HG03045 (cell line): ENCODE data around the gene NPM1.

Experiments used
- ATAC-seq: cut with Tn5 transposase; IDR thresholded peaks from one replicate; pipeline ENCODE4 v1.9.1; 2021; ENCODE audit warnings: mild to moderate bottlenecking, moderate library complexity; ENCODE audit not compliant: unreplicated experiment

The NPM1 gene

GRCh38 chr5:171426680-171427079 is 39.0 kb downstream of the NPM1 start:
- no peak for ATAC-seq

GRCh38 chr5:171427318-171428167 is 39.9 kb downstream of the NPM1 start:
- no peak for ATAC-seq

- no peak for ATAC-seq
Measured at GRCh38 chr5:171428168-171428696, 40.6 kb downstream of the NPM1 start.

- no peak for ATAC-seq
Measured at GRCh38 chr5:171428809-171429542, 41.3 kb downstream of the NPM1 start.

GRCh38 chr5:171429543-171429910 is 41.9 kb downstream of the NPM1 start:
- ATAC-seq = no peak

- no peak for ATAC-seq
Measured at GRCh38 chr5:171431251-171431777, 43.7 kb downstream of the NPM1 start.

- no peak for ATAC-seq
Measured at GRCh38 chr5:171432076-171432475, 44.4 kb downstream of the NPM1 start.

GRCh38 chr5:171432583-171433351 is 45.1 kb downstream of the NPM1 start:
- ATAC-seq = no peak

GRCh38 chr5:171433352-171433698 is 45.7 kb downstream of the NPM1 start:
- no peak for ATAC-seq

- no peak for ATAC-seq
Measured at GRCh38 chr5:171433982-171434676, 46.5 kb downstream of the NPM1 start.

- ATAC-seq = no peak
Measured at GRCh38 chr5:171434874-171435273, 47.2 kb downstream of the NPM1 start.

GRCh38 chr5:171435908-171436307 is 48.3 kb downstream of the NPM1 start:
- ATAC-seq = no peak

GRCh38 chr5:171436804-171437285 is 49.2 kb downstream of the NPM1 start:
- ATAC-seq = no peak

- ATAC-seq = no peak
Measured at GRCh38 chr5:171437286-171437821, 49.7 kb downstream of the NPM1 start.

GRCh38 chr5:171438738-171439137 is 51.1 kb downstream of the NPM1 start:
- no peak for ATAC-seq

GRCh38 chr5:171441246-171441791 is 53.7 kb downstream of the NPM1 start:
- ATAC-seq = no peak

- no peak for ATAC-seq
Measured at GRCh38 chr5:171442287-171443042, 54.8 kb downstream of the NPM1 start.

GRCh38 chr5:171444582-171444981 is 56.9 kb downstream of the NPM1 start:
- ATAC-seq = no peak
